Activated naive CD8-positive, alpha-beta T cell treated with anti-CD3 and anti-CD28 coated beads for 36 hours (primary cell): Measurements from ENCODE around the gene PPP1R3E. TPM values are rescaled to one million over a fixed set of nuclear protein-coding genes. Genes with fewer than 3 reads are reported as not detected.

Source experiments
- DNase-seq: peaks from one replicate; pipeline ENCODE4 v3.0.0; 2021
- H3K27ac Mint-ChIP-seq: one replicate; pipeline ENCODE4 v1.8.0; 2022; ENCODE audit warnings: mild to moderate bottlenecking, moderate library complexity, mixed read lengths
- H3K27me3 Mint-ChIP-seq: one replicate; pipeline ENCODE4 v1.8.0; 2022; ENCODE audit warnings: mild to moderate bottlenecking, mixed read lengths
- H3K36me3 Mint-ChIP-seq: one replicate; pipeline ENCODE4 v1.8.0; 2021; ENCODE audit warnings: mild to moderate bottlenecking, mixed read lengths
- H3K4me1 Mint-ChIP-seq: one replicate; pipeline ENCODE4 v1.8.0; 2021; ENCODE audit warnings: mixed read lengths
- H3K4me3 Mint-ChIP-seq: one replicate; pipeline ENCODE4 v1.8.0; 2022; ENCODE audit warnings: mild to moderate bottlenecking, moderate library complexity, mixed read lengths
- H3K9me3 Mint-ChIP-seq: one replicate; pipeline ENCODE4 v1.8.0; 2022; ENCODE audit warnings: mixed read lengths
- total RNA-seq, 2 experiments: library from RNA; stranded (reverse); gene quantifications; one replicate each; pipeline ENCODE4 v1.2.3, GENCODE V29; 2021

Gene PPP1R3E
- total RNA-seq, 2 experiments from 2014 or later, result 21.1 to 21.4 TPM

- H3K9me3 Mint-ChIP-seq, result no peaks in the 10 kb centered on the region
- no peaks in the 10 kb centered on the region for H3K4me1 Mint-ChIP-seq
- H3K4me3 Mint-ChIP-seq, result no peak overlapping the region
- H3K27ac Mint-ChIP-seq, result no peak overlapping the region
- H3K27me3 Mint-ChIP-seq, result peaks cover 13% of the 10 kb centered on the region
- DNase-seq, result no peak
- H3K36me3 Mint-ChIP-seq, result no peaks in the 10 kb centered on the region
Measured at GRCh38 chr14:23249824-23250223, 52.8 kb downstream of the PPP1R3E start.

GRCh38 chr14:23248601-23249000 lies 54.1 kb downstream of the PPP1R3E start:
- no peak overlapping the region for H3K27ac Mint-ChIP-seq
- no peak for DNase-seq
- H3K36me3 Mint-ChIP-seq, result no peaks in the 10 kb centered on the region
- H3K9me3 Mint-ChIP-seq, result no peaks in the 10 kb centered on the region
- H3K27me3 Mint-ChIP-seq, result peaks cover 17% of the 10 kb centered on the region
- H3K4me3 Mint-ChIP-seq, result no peak overlapping the region
- H3K4me1 Mint-ChIP-seq, result no peaks in the 10 kb centered on the region

Other genes with a start within 250 kb of the PPP1R3E start
- under 1 TPM; 0.49 to 0.52 TPM for gene CDH24, start 245.3 kb downstream of the PPP1R3E start, total RNA-seq
- gene ACIN1, start 207.7 kb downstream of the PPP1R3E start, total RNA-seq, result 100 to 1,000 TPM; 160 to 174 TPM
- gene C14orf119, start 207.4 kb downstream of the PPP1R3E start, total RNA-seq, result 10 to 100 TPM; 52.0 to 57.0 TPM
- not detected for gene CIROP, start 197.9 kb downstream of the PPP1R3E start, total RNA-seq
- gene CEBPE, start 183.6 kb downstream of the PPP1R3E start, total RNA-seq, result under 1 TPM; 0.45 to 0.68 TPM
- 1 to 10 TPM; 2.5 to 2.8 TPM for gene SLC7A8, start 119.2 kb downstream of the PPP1R3E start, total RNA-seq
- gene RNF212B, start 64.9 kb downstream of the PPP1R3E start, total RNA-seq, result not detected
- 10 to 100 TPM; 10.8 to 12.7 TPM for gene HOMEZ, start 16.7 kb downstream of the PPP1R3E start, total RNA-seq
- 1 to 10 TPM; 1.4 to 1.8 TPM for gene BCL2L2, start 4.0 kb upstream of the PPP1R3E start, total RNA-seq
- gene PABPN1, start 18.6 kb upstream of the PPP1R3E start, total RNA-seq, result 100 to 1,000 TPM; 280 to 289 TPM
- gene SLC22A17, start 50.0 kb upstream of the PPP1R3E start, total RNA-seq, result 1 to 10 TPM; 2.2 to 2.9 TPM
- gene EFS, start 62.3 kb upstream of the PPP1R3E start, total RNA-seq, result not detected
- not detected for gene IL25, start 70.0 kb upstream of the PPP1R3E start, total RNA-seq
- gene CMTM5, start 74.2 kb upstream of the PPP1R3E start, total RNA-seq, result not detected
- gene MYH6, start 105.4 kb upstream of the PPP1R3E start, total RNA-seq, result not detected
- gene MYH7, start 132.8 kb upstream of the PPP1R3E start, total RNA-seq, result under 1 TPM; 0.04 to 0.06 TPM
- 10 to 100 TPM; 75.2 to 80.3 TPM for gene NGDN, start 166.8 kb upstream of the PPP1R3E start, total RNA-seq
- gene ZFHX2, start 248.9 kb upstream of the PPP1R3E start, total RNA-seq, result 1 to 10 TPM in 1 of 2 experiments, under 1 TPM in 1; 0.85 to 1.1 TPM